Spleen (tissue), 11 donors: ENCODE results near the gene CKLF. TPM values are rescaled to one million over a fixed set of nuclear protein-coding genes. Genes with fewer than 3 reads are reported as not detected.

Experiments
- DNase-seq: peaks from one replicate; pipeline ENCODE4 v3.0.0-alpha.2; 2020
- H3K27ac ChIP-seq, 8 donors: fragments of 200-600 bp; sonication (generic) in 7 of 8; 1 replicate in 4 of 8; 2 replicates in 4 of 8; pipeline versions ENCODE4 v1.5.0 to v1.8.0; 2016 to 2021; ENCODE audit warnings: inconsistent platforms in 4 of 8, mild to moderate bottlenecking in 4 of 8, moderate library complexity in 1 of 8
- H3K27me3 ChIP-seq, 7 donors: fragments of 200-600 bp; sonication (generic) in 6 of 7; replicated peaks in 1 of 7; 1 replicate in 4 of 7; 2 replicates in 3 of 7; pipeline versions ENCODE4 v1.5.0 to v1.8.0; 2016 to 2021; ENCODE audit warnings: inconsistent platforms in 3 of 7, mild to moderate bottlenecking in 1 of 7
- H3K36me3 ChIP-seq, 6 donors: fragments of 200-600 bp; sonication (generic) in 5 of 6; 1 replicate in 4 of 6; 2 replicates in 2 of 6; pipeline versions ENCODE4 v1.5.0 to v1.8.0; 2016 to 2021; ENCODE audit warnings: inconsistent platforms in 2 of 6
- H3K4me1 ChIP-seq, 6 donors: fragments of 200-600 bp; sonication (generic) in 5 of 6; 1 replicate in 3 of 6; 2 replicates in 3 of 6; pipeline versions ENCODE4 v1.5.0 to v1.8.0; 2016 to 2021; ENCODE audit warnings: inconsistent platforms in 3 of 6
- H3K4me3 ChIP-seq, 8 donors: fragments of 200-600 bp; sonication (generic) in 7 of 8; 1 replicate in 4 of 8; 2 replicates in 4 of 8; pipeline versions ENCODE4 v1.5.0 to v1.8.0; 2016 to 2021; ENCODE audit warnings: inconsistent platforms in 4 of 8, mild to moderate bottlenecking in 4 of 8, moderate library complexity in 2 of 8
- H3K9me3 ChIP-seq, 8 donors: fragments of 200-600 bp; sonication (generic) in 7 of 8; 1 replicate in 4 of 8; 2 replicates in 4 of 8; pipeline versions ENCODE4 v1.5.0 to v1.8.0; 2016 to 2021; ENCODE audit warnings: inconsistent platforms in 4 of 8
- POLR2A ChIP-seq, 3 donors: fragments of 450-650 bp; IDR thresholded peaks; one replicate each; pipeline ENCODE4 v1.5.1; 2017; ENCODE audit warnings: antibody characterized with exemption in 3 of 3, mild to moderate bottlenecking in 1 of 3
- POLR2AphosphoS5 ChIP-seq, 3 donors: sonication (generic); formaldehyde crosslinking; IDR thresholded peaks; one replicate each; pipeline ENCODE4 v1.5.1; 2017; ENCODE audit warnings: antibody characterized with exemption in 3 of 3
- WGBS, 5 donors: extraction: QIAGEN DNeasy Blood & Tissue Kit in 3 of 5; methylation state at CpG; one replicate each; pipeline versions ENCODE4 v1.1.5 to v1.1.7; 2013 to 2018; 5-methylcytosine and 5-hydroxymethylcytosine counted together
- intact Hi-C: fragments of 100-400 bp; cut with DNase I; formaldehyde crosslinking; loops from one replicate; pipeline ENCODE4 v1.15.0; 2023; ENCODE audit warnings: low total_unique reads
- polyA plus RNA-seq, 3 donors: library from polyadenylated mRNA; stranded (reverse); fragments of 200-250 nt; gene quantifications; one replicate each; pipeline ENCODE4 v1.2.1, GENCODE V29; 2013
- total RNA-seq, 7 donors: library from RNA; depleted of rRNA in 3 of 7; stranded (reverse); fragments of >200 nt in 3 of 7; fragmentation: NEBNext Ultra II Directional in 4 of 7; extraction: Animal tissue kit (Norgen Biotek cat#: 25700) in 4 of 7; gene quantifications; one replicate each; pipeline versions ENCODE4 v1.1.0 to v1.2.1, GENCODE V29; 2016 to 2021
- TF ChIP-seq, protein P1 (sequence below), 11 experiments: fragments of 200-600 bp in 7 of 11; fragments of 450-650 bp in 4 of 11; sonication (generic) in 4 of 11; IDR thresholded peaks in 8 of 11; conservative IDR thresholded peaks in 3 of 11; 1 replicate in 7 of 11; 2 replicates in 4 of 11; pipeline versions ENCODE4 v1.4.0 to v1.8.0; 2016 to 2021; ENCODE audit warnings: antibody characterized with exemption in 11 of 11, inconsistent platforms in 4 of 11, mild to moderate bottlenecking in 1 of 11
- donor health status: healthy with polysubstance abuse.
- donor health status: DM: no; HTN: no; CAD: no; lungs with moderate emphysema.
- donor health status: DM: no; HTN: no; CAD: no.
- donor health status: Bipolar disorder and iron deficiency.
- donor health status: healthy.
- donor health status: DM: no; HTN: no; CAD: no.
- donor health status: DM: yes; HTN: yes; CAD: no.

Gene CKLF
- total and polyA plus RNA-seq, 10 donors, result 61.9 to 132 (median 75.4) TPM

DNA sequence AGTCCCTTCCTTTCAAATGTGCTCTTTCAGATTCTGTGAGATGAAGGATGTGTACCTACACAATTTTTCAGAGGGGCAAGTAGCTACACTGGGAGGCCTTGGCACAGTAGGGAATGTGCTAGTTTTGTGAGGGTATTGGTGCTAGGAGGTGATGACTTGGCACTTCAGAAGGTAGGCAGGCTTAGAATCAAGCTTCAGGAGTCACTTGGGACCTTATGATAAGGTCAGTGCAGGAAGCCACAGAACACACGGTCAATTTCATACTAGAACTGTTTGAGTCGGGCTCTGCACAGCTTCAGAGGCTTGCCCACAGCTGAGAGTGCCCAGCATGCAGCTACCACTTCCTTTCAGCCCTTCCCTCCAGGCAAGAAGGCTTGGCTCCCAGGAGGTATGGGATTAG lies 20.0 kb downstream of the CKLF start:
- intact Hi-C loops, result no loop called here
- H3K4me3 ChIP-seq, result no peak overlapping the region
- 19 to 37% (median 32%) methylated on average over 2 of the region's 2 CpGs for WGBS, 5 donors
- no peak for DNase-seq
- TF ChIP-seq POLR2AphosphoS5 (IDR thresholded peaks at IDR 0.05) (no peak), POLR2A (IDR thresholded peaks at IDR 0.05) (no peak)
- TF ChIP-seq, protein P1, sequence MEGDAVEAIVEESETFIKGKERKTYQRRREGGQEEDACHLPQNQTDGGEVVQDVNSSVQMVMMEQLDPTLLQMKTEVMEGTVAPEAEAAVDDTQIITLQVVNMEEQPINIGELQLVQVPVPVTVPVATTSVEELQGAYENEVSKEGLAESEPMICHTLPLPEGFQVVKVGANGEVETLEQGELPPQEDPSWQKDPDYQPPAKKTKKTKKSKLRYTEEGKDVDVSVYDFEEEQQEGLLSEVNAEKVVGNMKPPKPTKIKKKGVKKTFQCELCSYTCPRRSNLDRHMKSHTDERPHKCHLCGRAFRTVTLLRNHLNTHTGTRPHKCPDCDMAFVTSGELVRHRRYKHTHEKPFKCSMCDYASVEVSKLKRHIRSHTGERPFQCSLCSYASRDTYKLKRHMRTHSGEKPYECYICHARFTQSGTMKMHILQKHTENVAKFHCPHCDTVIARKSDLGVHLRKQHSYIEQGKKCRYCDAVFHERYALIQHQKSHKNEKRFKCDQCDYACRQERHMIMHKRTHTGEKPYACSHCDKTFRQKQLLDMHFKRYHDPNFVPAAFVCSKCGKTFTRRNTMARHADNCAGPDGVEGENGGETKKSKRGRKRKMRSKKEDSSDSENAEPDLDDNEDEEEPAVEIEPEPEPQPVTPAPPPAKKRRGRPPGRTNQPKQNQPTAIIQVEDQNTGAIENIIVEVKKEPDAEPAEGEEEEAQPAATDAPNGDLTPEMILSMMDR (IDR thresholded peaks at IDR 0.05 in 8 of 11, conservative IDR thresholded peaks at IDR 0.05 in 3 of 11), result no peak
- peaks cover 0 to 29% (median 0%) of the 10 kb centered on the region in 6 donors for H3K4me1 ChIP-seq
- no peaks in the 10 kb centered on the region for H3K9me3 ChIP-seq
- peak overlapping the region in 1 of 8 donors; percentile 5 for H3K27ac ChIP-seq
- H3K36me3 ChIP-seq, result peaks cover 0 to 25% (median 2%) of the 10 kb centered on the region in 6 donors
- peaks cover 0 to 10% (median 0%) of the 10 kb centered on the region in 7 donors for H3K27me3 ChIP-seq

DNA sequence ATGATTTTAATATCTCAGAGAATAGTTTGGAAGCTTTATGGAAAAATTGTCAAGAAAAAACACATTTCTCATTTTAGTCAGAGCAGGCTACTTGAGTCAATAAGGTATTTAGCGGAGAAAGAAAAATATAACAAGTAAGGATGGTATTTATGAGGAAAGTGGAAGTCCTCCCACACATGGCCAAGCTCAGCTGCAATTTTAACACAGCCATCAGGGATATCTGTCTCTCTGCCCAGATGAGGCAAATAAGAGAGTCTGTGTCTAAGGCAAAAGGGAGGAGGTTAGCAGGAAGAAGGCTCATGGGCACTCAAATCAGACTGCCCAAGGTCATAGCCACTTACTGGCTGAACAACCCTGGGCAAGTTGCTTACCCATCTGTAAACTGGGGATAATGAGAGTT lies 21.7 kb downstream of the CKLF start:
- 68 to 88% (median 79%) methylated on average over 1 of the region's 1 CpG for WGBS, 5 donors
- intact Hi-C loops, result no loop called here
- no peak overlapping the region for H3K4me3 ChIP-seq
- no peak for DNase-seq
- H3K27me3 ChIP-seq, result peaks cover 0 to 27% (median 12%) of the 10 kb centered on the region in 7 donors
- TF ChIP-seq POLR2A (IDR thresholded peaks at IDR 0.05) (no peak), POLR2AphosphoS5 (IDR thresholded peaks at IDR 0.05) (no peak)
- TF ChIP-seq, protein P1 (IDR thresholded peaks at IDR 0.05 in 8 of 11, conservative IDR thresholded peaks at IDR 0.05 in 3 of 11), result no peak
- no peaks in the 10 kb centered on the region for H3K9me3 ChIP-seq
- H3K27ac ChIP-seq, result no peak overlapping the region
- peaks cover 0 to 47% (median 11%) of the 10 kb centered on the region in 6 donors for H3K4me1 ChIP-seq
- peaks cover 0 to 20% (median 0%) of the 10 kb centered on the region in 6 donors for H3K36me3 ChIP-seq

DNA sequence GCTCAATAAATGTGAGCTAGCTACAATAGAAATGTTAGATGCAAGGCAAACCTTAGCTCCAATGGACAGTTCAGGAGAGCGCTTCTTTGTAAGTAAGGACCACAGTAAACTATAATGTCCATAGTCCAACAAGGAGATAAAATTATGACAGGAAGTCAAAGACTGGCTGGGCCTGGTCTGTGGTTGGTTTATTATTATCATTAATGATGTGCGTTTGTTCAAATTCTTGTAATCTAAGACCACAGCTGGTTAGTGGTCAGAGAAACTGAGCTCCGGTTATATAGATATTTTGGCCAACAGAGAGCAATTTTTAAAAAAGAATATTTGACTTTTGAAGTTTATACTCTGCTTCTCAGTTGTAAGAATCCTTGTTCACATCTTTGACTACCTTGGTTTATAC lies 22.2 kb downstream of the CKLF start:
- no peak for DNase-seq
- Histone ChIP-seq H3K4me3 (no peak overlapping the region), H3K4me1 (peaks cover 0 to 47% (median 15%) of the 10 kb centered on the region in 6 donors), H3K27me3 (peaks cover 0 to 32% (median 17%) of the 10 kb centered on the region in 7 donors), H3K27ac (no peak overlapping the region), H3K36me3 (peaks cover 0 to 20% (median 0%) of the 10 kb centered on the region in 6 donors), H3K9me3 (no peaks in the 10 kb centered on the region)
- TF ChIP-seq POLR2AphosphoS5 (IDR thresholded peaks at IDR 0.05), result no peak
- no peak for TF ChIP-seq POLR2A (IDR thresholded peaks at IDR 0.05)
- WGBS, 5 donors, result 90 to 98% (median 90%) methylated on average over 3 of the region's 3 CpGs
- intact Hi-C loops, result no loop called here

DNA sequence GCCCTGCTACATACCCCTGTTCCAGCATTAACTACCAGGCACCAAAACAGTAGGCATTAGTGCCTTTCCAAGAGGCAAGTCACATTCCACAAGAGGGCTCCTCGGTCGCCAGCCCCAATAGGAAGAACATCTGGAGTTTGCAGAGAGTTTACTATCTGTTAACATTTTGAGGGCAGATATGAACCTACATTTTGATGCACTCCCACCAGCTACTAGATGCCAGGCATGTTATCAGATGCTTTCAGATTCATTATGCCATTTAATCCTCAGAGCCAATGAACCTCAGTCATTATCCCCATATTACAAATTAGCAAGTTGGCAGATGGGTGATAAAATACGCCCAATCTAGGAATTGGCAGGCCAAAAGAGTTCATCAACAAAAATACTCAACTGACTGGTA lies 22.7 kb downstream of the CKLF start:
- H3K4me3 ChIP-seq, result no peak overlapping the region
- peaks cover 0 to 43% (median 16%) of the 10 kb centered on the region in 6 donors for H3K4me1 ChIP-seq
- DNase-seq, result no peak
- TF ChIP-seq POLR2AphosphoS5 (IDR thresholded peaks at IDR 0.05) (no peak), POLR2A (IDR thresholded peaks at IDR 0.05) (no peak)
- TF ChIP-seq, protein P1 (IDR thresholded peaks at IDR 0.05 in 8 of 11, conservative IDR thresholded peaks at IDR 0.05 in 3 of 11), result no peak
- no peak overlapping the region for H3K27ac ChIP-seq
- no peaks in the 10 kb centered on the region for H3K9me3 ChIP-seq
- peaks cover 0 to 37% (median 19%) of the 10 kb centered on the region in 7 donors for H3K27me3 ChIP-seq
- H3K36me3 ChIP-seq, result peaks cover 0 to 20% (median 0%) of the 10 kb centered on the region in 6 donors
- 97 to 100% (median 99%) methylated on average over 3 of the region's 3 CpGs for WGBS, 5 donors
- intact Hi-C loops, result no loop called here
